Progenitor cell of endocrine pancreas (in vitro differentiated cells): ENCODE results near the gene ITPKC. TPM values are rescaled to one million over a fixed set of nuclear protein-coding genes. Genes with fewer than 3 reads are reported as not detected.

Source experiments
- DNase-seq: peaks from one replicate; pipeline ENCODE4 v3.0.0; 2021; ENCODE audit warnings: low spot score; ENCODE audit not compliant: unreplicated experiment
- H3K27ac Mint-ChIP-seq: 2 replicates; pipeline ENCODE4 v1.8.0; 2021; ENCODE audit warnings: mild to moderate bottlenecking, moderate library complexity, mixed read lengths
- H3K27me3 Mint-ChIP-seq: 2 replicates; pipeline ENCODE4 v1.8.0; 2021; ENCODE audit warnings: mixed read lengths
- H3K36me3 Mint-ChIP-seq: 2 replicates; pipeline ENCODE4 v1.8.0; 2022; ENCODE audit warnings: mixed read lengths; ENCODE audit not compliant: insufficient read depth
- H3K4me1 Mint-ChIP-seq: 2 replicates; pipeline ENCODE4 v1.8.0; 2021; ENCODE audit warnings: low read depth, mixed read lengths
- H3K4me3 Mint-ChIP-seq: 2 replicates; pipeline ENCODE4 v1.8.0; 2021; ENCODE audit warnings: low read depth, mild to moderate bottlenecking, moderate library complexity, mixed read lengths
- H3K9me3 Mint-ChIP-seq: 2 replicates; pipeline ENCODE4 v1.8.0; 2021; ENCODE audit warnings: low read depth, mixed read lengths
- total RNA-seq: library from RNA; stranded (reverse); gene quantifications from 2 replicates; pipeline ENCODE4 v1.2.1, GENCODE V29; 2021
- TF ChIP-seq, protein P1 (sequence below): fragments of 200-600 bp; sonication (generic); IDR thresholded peaks from one replicate; pipeline ENCODE4 v1.5.0; 2021; ENCODE audit warnings: antibody characterized with exemption, mild to moderate bottlenecking; ENCODE audit not compliant: unreplicated experiment

The ITPKC gene
- total RNA-seq, 1 donor from 2014 or later, result 20.1 TPM

DNA sequence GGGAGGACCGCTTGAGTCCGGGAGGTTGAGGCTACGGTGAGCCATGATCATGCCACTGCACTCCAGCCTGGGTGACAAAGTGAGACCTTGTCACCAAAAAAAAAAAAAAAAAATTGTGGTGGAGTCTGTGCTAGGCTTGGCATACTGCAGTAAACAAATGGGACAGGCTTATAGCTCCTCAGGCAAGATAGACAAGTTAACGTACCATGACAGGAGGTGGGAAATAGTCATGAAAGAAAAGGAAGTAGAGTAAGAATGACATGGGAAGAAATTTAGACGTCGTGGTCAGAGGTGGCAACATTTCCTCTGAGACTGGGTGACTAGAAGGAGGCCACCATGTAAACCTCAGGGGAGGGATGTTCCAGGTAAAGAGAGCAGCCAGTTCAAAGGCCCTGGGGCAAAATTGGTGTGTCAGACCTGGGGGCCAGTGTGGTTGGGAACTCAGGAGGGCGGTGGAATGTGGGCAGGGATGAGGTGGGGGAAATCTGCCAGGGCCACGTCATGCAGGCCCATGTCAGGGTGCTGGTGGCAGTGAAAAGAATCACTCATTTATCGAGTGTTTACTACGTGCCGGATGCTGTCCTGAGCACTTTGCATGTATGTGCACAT is 39.7 kb downstream of the ITPKC start:
- Mint-ChIP-seq H3K4me3 (no peak overlapping the region), H3K4me1 (peaks cover 20% of the 10 kb centered on the region), H3K9me3 (no peaks in the 10 kb centered on the region), H3K27me3 (no peaks in the 10 kb centered on the region), H3K27ac (no peak overlapping the region), H3K36me3 (peaks cover 29% of the 10 kb centered on the region)
- DNase-seq, result no peak
- TF ChIP-seq, protein P1, sequence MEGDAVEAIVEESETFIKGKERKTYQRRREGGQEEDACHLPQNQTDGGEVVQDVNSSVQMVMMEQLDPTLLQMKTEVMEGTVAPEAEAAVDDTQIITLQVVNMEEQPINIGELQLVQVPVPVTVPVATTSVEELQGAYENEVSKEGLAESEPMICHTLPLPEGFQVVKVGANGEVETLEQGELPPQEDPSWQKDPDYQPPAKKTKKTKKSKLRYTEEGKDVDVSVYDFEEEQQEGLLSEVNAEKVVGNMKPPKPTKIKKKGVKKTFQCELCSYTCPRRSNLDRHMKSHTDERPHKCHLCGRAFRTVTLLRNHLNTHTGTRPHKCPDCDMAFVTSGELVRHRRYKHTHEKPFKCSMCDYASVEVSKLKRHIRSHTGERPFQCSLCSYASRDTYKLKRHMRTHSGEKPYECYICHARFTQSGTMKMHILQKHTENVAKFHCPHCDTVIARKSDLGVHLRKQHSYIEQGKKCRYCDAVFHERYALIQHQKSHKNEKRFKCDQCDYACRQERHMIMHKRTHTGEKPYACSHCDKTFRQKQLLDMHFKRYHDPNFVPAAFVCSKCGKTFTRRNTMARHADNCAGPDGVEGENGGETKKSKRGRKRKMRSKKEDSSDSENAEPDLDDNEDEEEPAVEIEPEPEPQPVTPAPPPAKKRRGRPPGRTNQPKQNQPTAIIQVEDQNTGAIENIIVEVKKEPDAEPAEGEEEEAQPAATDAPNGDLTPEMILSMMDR, result no peak

DNA sequence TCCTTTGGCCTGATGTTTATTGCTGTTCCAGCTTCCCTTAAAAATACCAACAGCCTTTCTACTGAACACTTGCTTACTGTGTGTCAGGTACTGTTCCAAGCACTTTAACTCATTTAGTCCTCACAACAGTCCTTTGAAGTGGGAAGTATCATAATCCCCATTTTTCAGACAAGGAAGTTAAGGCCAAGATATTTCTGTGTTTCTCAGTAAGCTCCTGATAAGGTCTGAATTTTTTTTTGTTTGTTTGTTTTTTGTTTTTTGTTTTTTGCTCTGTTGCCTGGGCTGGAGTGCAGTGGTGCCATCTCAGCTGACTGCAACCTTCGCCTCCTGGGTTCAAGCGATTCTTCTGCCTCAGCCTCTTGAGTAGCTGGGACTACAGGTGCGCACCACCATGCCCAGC is 41.6 kb downstream of the ITPKC start:
- no peaks in the 10 kb centered on the region for H3K9me3 Mint-ChIP-seq
- no peak overlapping the region for H3K27ac Mint-ChIP-seq
- H3K4me1 Mint-ChIP-seq, result peaks cover 16% of the 10 kb centered on the region
- no peak for DNase-seq
- peaks cover 32% of the 10 kb centered on the region for H3K36me3 Mint-ChIP-seq
- H3K4me3 Mint-ChIP-seq, result no peak overlapping the region
- TF ChIP-seq, protein P1, result no peak
- H3K27me3 Mint-ChIP-seq, result no peaks in the 10 kb centered on the region

DNA sequence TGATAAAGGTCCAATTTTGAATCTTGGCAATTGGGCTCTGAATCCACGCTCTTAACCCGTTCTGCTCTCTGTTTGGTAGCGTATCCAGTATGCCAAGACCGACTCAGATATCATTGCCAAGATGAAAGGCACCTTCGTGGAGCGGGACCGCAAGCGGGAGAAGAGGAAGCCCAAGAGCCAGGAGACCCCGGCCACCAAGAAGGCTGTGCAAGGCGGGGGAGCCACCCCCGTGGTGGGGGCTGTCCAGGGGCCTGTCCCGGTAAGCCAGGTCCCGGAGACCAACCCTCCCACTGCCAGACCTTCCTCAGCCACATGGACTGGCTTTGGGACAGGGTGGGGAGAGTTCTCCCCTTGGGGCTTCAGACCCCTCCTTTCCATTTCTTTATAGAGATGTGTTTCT is 42.4 kb downstream of the ITPKC start:
- Mint-ChIP-seq H3K27me3 (no peaks in the 10 kb centered on the region), H3K36me3 (peaks cover 35% of the 10 kb centered on the region), H3K4me1 (peaks cover 13% of the 10 kb centered on the region), H3K9me3 (no peaks in the 10 kb centered on the region), H3K27ac (no peak overlapping the region), H3K4me3 (no peak overlapping the region)
- no peak for DNase-seq
- TF ChIP-seq, protein P1, result no peak

DNA sequence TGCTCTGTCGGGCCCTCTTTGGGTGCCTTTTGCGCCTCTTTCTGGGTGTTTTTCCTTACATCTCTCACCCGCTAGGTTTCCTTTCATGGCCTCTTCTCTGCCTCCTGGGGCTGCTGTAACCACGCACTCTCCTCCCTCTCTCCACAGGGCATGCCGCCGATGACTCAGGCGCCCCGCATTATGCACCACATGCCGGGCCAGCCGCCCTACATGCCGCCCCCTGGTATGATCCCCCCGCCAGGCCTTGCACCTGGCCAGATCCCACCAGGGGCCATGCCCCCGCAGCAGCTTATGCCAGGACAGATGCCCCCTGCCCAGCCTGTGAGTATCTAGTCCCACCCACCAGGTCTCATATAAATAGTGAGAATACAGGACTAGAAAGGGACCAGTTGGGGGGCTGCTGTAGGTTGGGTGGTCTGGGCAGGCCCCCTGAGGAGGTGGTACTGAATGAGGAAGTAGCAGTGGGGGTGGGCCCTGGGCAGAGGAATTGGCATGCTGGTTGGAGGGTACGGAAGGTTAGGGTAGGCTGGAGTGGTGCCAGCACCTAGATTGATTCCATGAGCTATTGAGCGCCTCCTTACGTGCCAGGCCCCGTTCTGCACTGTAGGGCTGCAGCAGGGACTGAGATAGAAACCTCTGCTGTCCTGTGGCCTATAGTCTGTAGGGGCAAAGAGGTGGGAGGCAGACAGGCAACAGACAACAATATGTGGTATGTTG is 46.0 kb downstream of the ITPKC start:
- DNase-seq, result no peak
- Mint-ChIP-seq H3K27ac (no peak overlapping the region), H3K9me3 (no peaks in the 10 kb centered on the region), H3K27me3 (no peaks in the 10 kb centered on the region), H3K36me3 (peaks cover 38% of the 10 kb centered on the region), H3K4me3 (no peak overlapping the region), H3K4me1 (no peaks in the 10 kb centered on the region)
- TF ChIP-seq, protein P1, result no peak

DNA sequence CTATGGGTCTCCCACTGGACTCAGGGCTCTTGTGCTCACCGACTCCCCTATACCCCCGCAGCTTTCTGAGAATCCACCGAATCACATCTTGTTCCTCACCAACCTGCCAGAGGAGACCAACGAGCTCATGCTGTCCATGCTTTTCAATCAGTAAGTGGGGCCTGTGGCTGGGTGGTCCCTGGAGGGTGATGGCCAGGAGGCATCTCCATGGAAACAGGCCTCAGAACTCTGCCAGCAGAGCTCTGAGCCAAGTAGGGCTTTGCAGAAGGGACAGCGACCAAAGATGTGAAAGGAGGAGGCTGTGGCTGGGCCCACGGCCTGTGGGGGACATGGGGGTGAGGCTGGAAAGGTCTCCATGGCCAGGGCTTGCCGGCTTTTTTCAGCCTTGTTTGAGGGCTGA is 46.6 kb downstream of the ITPKC start:
- no peak overlapping the region for H3K4me3 Mint-ChIP-seq
- H3K36me3 Mint-ChIP-seq, result peaks cover 35% of the 10 kb centered on the region
- TF ChIP-seq, protein P1, result no peak
- DNase-seq, result no peak
- H3K27ac Mint-ChIP-seq, result no peak overlapping the region
- no peaks in the 10 kb centered on the region for H3K4me1 Mint-ChIP-seq
- H3K27me3 Mint-ChIP-seq, result no peaks in the 10 kb centered on the region
- no peaks in the 10 kb centered on the region for H3K9me3 Mint-ChIP-seq
